Smooth muscle cell (in vitro differentiated cells): ENCODE measurements around the gene CMTR2. TPM values are rescaled to one million over a fixed set of nuclear protein-coding genes. Genes with fewer than 3 reads are reported as not detected.

ENCODE experiments used
- DNase-seq: peaks from one replicate; lab custom pipeline; 2025; ENCODE audit not compliant: unreplicated experiment; lab: John Stamatoyannopoulos, UW
- H2AFZ ChIP-seq: fragments of 200-600 bp; sonication (generic); 2 replicates; pipeline ENCODE4 v1.6.0; 2016; ENCODE audit warnings: antibody characterized with exemption, low read depth, mild to moderate bottlenecking
- H3F3A ChIP-seq: fragments of 200-600 bp; sonication (generic); 2 replicates; pipeline ENCODE4 v1.6.0; 2017; ENCODE audit warnings: antibody characterized with exemption, low read depth
- H3K27ac ChIP-seq: fragments of 200-600 bp; sonication (generic); 2 replicates; pipeline ENCODE4 v1.5.1; 2016; ENCODE audit warnings: low read depth, mild to moderate bottlenecking
- H3K27me3 ChIP-seq: fragments of 200-600 bp; sonication (generic); 2 replicates; pipeline ENCODE4 v1.6.1; 2016; ENCODE audit warnings: low read depth, mild to moderate bottlenecking
- H3K36me3 ChIP-seq: fragments of 200-600 bp; sonication (generic); 2 replicates; pipeline ENCODE4 v1.5.1; 2016; ENCODE audit warnings: low read depth
- H3K4me1 ChIP-seq: fragments of 200-600 bp; sonication (generic); 2 replicates; pipeline ENCODE4 v1.5.1; 2016; ENCODE audit warnings: low read depth
- H3K4me2 ChIP-seq: fragments of 200-600 bp; sonication (generic); 2 replicates; pipeline ENCODE4 v1.6.0; 2016; ENCODE audit warnings: mild to moderate bottlenecking
- H3K4me3 ChIP-seq: fragments of 200-600 bp; sonication (generic); 2 replicates; pipeline ENCODE4 v1.5.1; 2016; ENCODE audit warnings: mild to moderate bottlenecking
- H3K79me2 ChIP-seq: fragments of 200-600 bp; sonication (generic); 2 replicates; pipeline ENCODE4 v1.6.0; 2016; ENCODE audit warnings: low read depth, mild to moderate bottlenecking
- H3K9ac ChIP-seq: fragments of 200-600 bp; sonication (generic); 2 replicates; pipeline ENCODE4 v1.6.0; 2016; ENCODE audit warnings: low read depth
- H3K9me3 ChIP-seq: fragments of 200-600 bp; sonication (generic); replicated peaks from 2 replicates; pipeline ENCODE4 v1.5.1; 2016; ENCODE audit warnings: low read depth
- H4K20me1 ChIP-seq: fragments of 200-600 bp; sonication (generic); 2 replicates; pipeline ENCODE4 v1.6.0; 2016; ENCODE audit warnings: low read depth
- CTCF ChIP-seq: fragments of 200-600 bp; sonication (generic); IDR thresholded peaks from 2 replicates; pipeline ENCODE4 v1.5.1; 2017; ENCODE audit warnings: borderline replicate concordance, mild to moderate bottlenecking, antibody characterized with exemption; ENCODE audit not compliant: insufficient read depth, poor library complexity, severe bottlenecking
- WGBS: methylation state at CpG from one replicate; pipeline ENCODE4 v1.1.7; 2016; ENCODE audit warnings: low lambda C conversion rate; 5-methylcytosine and 5-hydroxymethylcytosine counted together
- polyA plus RNA-seq: library from polyadenylated mRNA; unstranded; fragments of >200 nt; fragmentation: Nextera tagmentation; extraction: Ambion mirVana; gene quantifications from 2 replicates; pipeline ENCODE4 v1.2.1, GENCODE V29; 2016
- total RNA-seq: library from RNA; depleted of rRNA; stranded (reverse); fragments of >200 nt; gene quantifications from 2 replicates; pipeline ENCODE4 v1.2.3, GENCODE V29; 2014

CMTR2 gene
- total and polyA plus RNA-seq, 2 experiments from 2014 or later, result 7.0 to 26.0 TPM

GRCh38 chr16:71249399-71249798 lies 39.8 kb downstream of the CMTR2 start:
- Histone ChIP-seq H3K79me2 (no peaks in the 10 kb centered on the region), H3K36me3 (no peaks in the 10 kb centered on the region), H3K4me3 (no peak overlapping the region), H3K27ac (no peak overlapping the region), H4K20me1 (no peaks in the 10 kb centered on the region), H3K9ac (no peak overlapping the region), H3K9me3 (no peaks in the 10 kb centered on the region), H3K4me1 (no peaks in the 10 kb centered on the region), H3F3A (no peaks in the 10 kb centered on the region), H2AFZ (no peak overlapping the region), H3K27me3 (no peaks in the 10 kb centered on the region), H3K4me2 (no peak overlapping the region)
- TF ChIP-seq CTCF, result no peak
- 50% methylated on average over 1 of the region's 1 CpG for WGBS
- no peak for DNase-seq

DNA sequence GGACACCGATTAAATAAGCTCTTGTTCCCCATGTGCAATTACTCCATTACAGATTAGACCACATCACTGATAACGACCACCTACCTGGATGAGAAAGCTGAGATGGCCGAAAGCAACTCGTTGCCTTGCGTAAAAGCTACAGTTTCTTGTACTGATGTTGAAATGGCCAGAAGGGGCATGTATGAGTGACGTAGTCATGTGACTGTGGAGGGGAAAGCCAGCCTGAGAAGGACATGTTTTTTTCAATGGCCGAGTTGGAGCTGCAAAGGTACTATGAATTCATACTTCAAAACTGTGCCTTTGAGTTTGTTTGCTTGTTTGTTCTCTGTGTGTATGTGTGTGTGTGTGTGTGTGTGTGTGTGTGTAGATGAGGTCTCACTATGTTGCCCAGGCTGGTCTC lies 41.7 kb downstream of the CMTR2 start:
- TF ChIP-seq CTCF, result no peak
- Histone ChIP-seq H3K79me2 (no peaks in the 10 kb centered on the region), H3K4me3 (no peak overlapping the region), H3K27me3 (no peaks in the 10 kb centered on the region), H3K9me3 (no peaks in the 10 kb centered on the region), H3K36me3 (no peaks in the 10 kb centered on the region), H3F3A (no peaks in the 10 kb centered on the region), H2AFZ (no peak overlapping the region), H3K4me1 (no peaks in the 10 kb centered on the region), H3K4me2 (no peak overlapping the region), H4K20me1 (no peaks in the 10 kb centered on the region), H3K9ac (no peak overlapping the region), H3K27ac (no peak overlapping the region)
- no peak for DNase-seq
- WGBS, result 89% methylated on average over 7 of the region's 7 CpGs

DNA sequence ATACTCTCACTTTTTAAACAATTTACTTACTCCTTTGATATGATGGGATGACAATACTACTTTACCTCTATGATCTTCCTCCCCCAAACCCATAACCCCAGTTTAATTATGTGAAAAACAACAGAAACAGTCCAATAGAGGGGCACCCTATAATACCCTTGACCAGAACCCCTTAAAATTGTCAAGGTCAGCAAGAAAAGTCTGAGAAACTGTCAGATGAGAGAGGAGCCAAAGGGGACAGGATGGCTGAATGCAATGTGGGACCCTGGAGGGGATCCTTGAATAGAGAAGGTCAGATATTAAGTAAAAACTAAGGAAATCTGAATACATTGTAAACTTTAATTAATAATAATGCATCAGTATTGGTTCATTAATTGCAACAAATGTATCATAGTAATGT lies 42.9 kb downstream of the CMTR2 start:
- Histone ChIP-seq H3K27me3 (no peaks in the 10 kb centered on the region), H3K9me3 (no peaks in the 10 kb centered on the region), H3K4me1 (no peaks in the 10 kb centered on the region), H3F3A (no peaks in the 10 kb centered on the region), H3K9ac (no peak overlapping the region), H3K79me2 (no peaks in the 10 kb centered on the region), H3K27ac (no peak overlapping the region), H3K4me2 (no peak overlapping the region), H4K20me1 (no peaks in the 10 kb centered on the region), H3K36me3 (no peaks in the 10 kb centered on the region), H2AFZ (no peak overlapping the region), H3K4me3 (no peak overlapping the region)
- TF ChIP-seq CTCF, result no peak
- no peak for DNase-seq

GRCh38 chr16:71244521-71244920 lies 44.7 kb downstream of the CMTR2 start:
- Histone ChIP-seq H2AFZ (no peak overlapping the region), H3K27me3 (no peaks in the 10 kb centered on the region), H3K4me3 (no peak overlapping the region), H3K9me3 (no peaks in the 10 kb centered on the region), H3F3A (no peaks in the 10 kb centered on the region), H4K20me1 (no peaks in the 10 kb centered on the region), H3K4me2 (no peak overlapping the region), H3K9ac (no peak overlapping the region), H3K27ac (no peak overlapping the region), H3K36me3 (no peaks in the 10 kb centered on the region), H3K79me2 (no peaks in the 10 kb centered on the region), H3K4me1 (no peaks in the 10 kb centered on the region)
- 81% methylated on average over 1 of the region's 1 CpG for WGBS
- no peak for DNase-seq
- no peak for TF ChIP-seq CTCF
